GM12878 (cell line): Measurements from ENCODE around the gene PPP1R1B. TPM values are rescaled to one million over a fixed set of nuclear protein-coding genes. Genes with fewer than 3 reads are reported as not detected.

Experiments
- FOXM1 ChIP-seq: IDR thresholded peaks from 2 replicates; pipeline ENCODE4 v1.6.1; 2012; ENCODE audit warnings: low read depth, mild to moderate bottlenecking, inconsistent platforms, low read length, moderate library complexity
- IKZF2 ChIP-seq, 2 experiments: fragments of 450-650 bp; IDR thresholded peaks; 2 replicates each; pipeline ENCODE4 v1.6.1; 2017; ENCODE audit warnings: mild to moderate bottlenecking in 2 of 2, moderate library complexity in 2 of 2
- JUND ChIP-seq: IDR thresholded peaks from 2 replicates; pipeline ENCODE4 v1.6.1; 2012; ENCODE audit warnings: low read depth, mild to moderate bottlenecking, low read length, improper control_type of control experiment, moderate library complexity
- MYB ChIP-seq: fragments of 150-350 bp; IDR thresholded peaks from 2 replicates; pipeline ENCODE4 v1.6.1; 2014; ENCODE audit warnings: mild to moderate bottlenecking, low read depth, low read length, borderline replicate concordance
- POU2F2 ChIP-seq: IDR thresholded peaks from 3 replicates; pipeline ENCODE4 v1.6.1; 2011; ENCODE audit warnings: low read depth, mild to moderate bottlenecking, low read length, borderline replicate concordance
- RBBP5 ChIP-seq: fragments of 200-600 bp; sonication (generic); conservative IDR thresholded peaks from 2 replicates; pipeline ENCODE4 v1.6.1; 2016
- SIN3A ChIP-seq: IDR thresholded peaks from 2 replicates; pipeline ENCODE4 v1.6.1; 2012; ENCODE audit warnings: low read depth, low read length, improper control_type of control experiment
- SMC3 ChIP-seq: IDR thresholded peaks from 2 replicates; pipeline ENCODE4 v1.6.1; 2011; ENCODE audit warnings: low read length, improper control_type of control experiment, borderline replicate concordance
- TARDBP ChIP-seq: IDR thresholded peaks from 2 replicates; pipeline ENCODE4 v1.6.1; 2016; ENCODE audit warnings: borderline replicate concordance
- polyA plus RNA-seq, 11 experiments: library from polyadenylated mRNA; depleted of rRNA in 4 of 11; unstranded in 6 of 11; stranded (reverse) in 5 of 11; fragments of >200 nt; fragmentation: Nextera tagmentation in 4 of 11; fragmentation: Illumina TruSeq in 1 of 11; extraction: Ambion mirVana in 4 of 11; extraction: Trizol in 1 of 11; gene quantifications; 1 replicate in 1 of 11; 2 replicates in 10 of 11; pipeline versions ENCODE4 v1.2.1 to v1.2.3, GENCODE V29; 2011 to 2016; ENCODE audit warnings: inconsistent platforms in 2 of 11, missing spikeins in 2 of 11, low read depth in 1 of 11
- total RNA-seq, 4 experiments: library from RNA; depleted of rRNA in 3 of 4; stranded (reverse); fragments of >200 nt in 3 of 4; fragmentation: Illumina TruSeq in 1 of 4; extraction: Trizol in 1 of 4; gene quantifications; 2 replicates each; pipeline versions ENCODE4 v1.2.1 to v1.2.3, GENCODE V29; 2013 to 2021
- TF ChIP-seq, protein P1 (sequence below): IDR thresholded peaks from 2 replicates; pipeline ENCODE4 v1.6.1; 2012; ENCODE audit warnings: improper control_type of control experiment, low read depth, low read length; ENCODE audit not compliant: insufficient replicate concordance
- TF ChIP-seq, protein P2 (sequence below): fragments of 450-650 bp; IDR thresholded peaks from 2 replicates; pipeline ENCODE4 v1.6.1; 2018; ENCODE audit warnings: mild to moderate bottlenecking, low read depth, moderate library complexity; ENCODE audit not compliant: partially characterized antibody
- TF ChIP-seq, protein P3 (sequence below): fragments of 450-650 bp; IDR thresholded peaks from 2 replicates; pipeline ENCODE4 v1.6.1; 2017; ENCODE audit warnings: borderline replicate concordance
- TF ChIP-seq, protein P4 (sequence below): fragments of 450-650 bp; IDR thresholded peaks from 2 replicates; pipeline ENCODE4 v1.6.1; 2014; ENCODE audit warnings: mild to moderate bottlenecking
- TF ChIP-seq, protein P5 (sequence below): fragments of 150-350 bp; IDR thresholded peaks from 2 replicates; pipeline ENCODE4 v1.6.1; 2014; ENCODE audit warnings: mild to moderate bottlenecking, low read depth, low read length

PPP1R1B gene
- total and polyA plus RNA-seq, 10 of the 15 experiments (the other 5 are each of a cell fraction or from before 2014, with no cell fraction given), result 0.08 TPM; not detected in 9

DNA sequence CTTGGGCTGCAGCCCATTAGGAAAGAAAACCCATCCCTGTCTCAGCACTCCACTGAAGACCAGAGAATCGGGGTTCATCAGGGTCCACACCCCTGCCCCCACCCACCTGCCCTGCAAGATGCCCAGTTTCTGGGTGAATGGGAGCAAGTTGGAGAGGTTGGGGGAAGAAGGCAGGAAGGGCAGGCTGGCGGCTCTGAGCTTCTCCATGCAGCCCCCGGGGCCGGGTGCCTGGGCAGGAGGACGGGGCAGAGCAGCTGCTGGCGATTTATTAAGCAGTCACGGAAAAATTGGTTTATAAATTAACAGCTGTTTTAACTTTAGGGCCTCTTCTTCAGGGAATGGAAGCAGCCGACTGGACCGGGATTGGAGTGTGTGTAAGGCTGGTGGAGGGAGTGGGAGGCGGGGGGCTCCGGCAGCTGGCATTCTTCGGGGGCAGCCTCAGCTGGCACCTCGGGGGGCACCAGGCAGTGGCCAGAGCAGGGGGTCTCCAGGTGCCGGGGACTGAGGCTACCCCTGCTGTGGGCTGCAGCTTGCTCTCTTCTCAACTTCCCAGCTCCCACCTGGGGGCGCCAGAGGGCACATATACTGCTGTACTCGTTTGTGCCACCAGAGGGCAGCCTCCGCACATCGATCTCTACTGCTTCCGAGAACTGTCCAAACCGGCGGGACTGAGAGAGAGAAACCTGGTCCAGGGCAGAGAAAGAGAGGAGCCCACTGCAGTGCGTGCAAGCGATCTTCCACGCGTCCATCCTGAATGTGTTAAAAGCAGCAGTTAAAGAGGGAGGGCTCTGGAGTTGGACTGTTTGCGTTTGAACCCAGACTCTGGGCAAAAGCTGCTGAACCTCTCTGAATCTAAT lies 5.0 kb upstream of the PPP1R1B start (continued):
- TF ChIP-seq, protein P1, sequence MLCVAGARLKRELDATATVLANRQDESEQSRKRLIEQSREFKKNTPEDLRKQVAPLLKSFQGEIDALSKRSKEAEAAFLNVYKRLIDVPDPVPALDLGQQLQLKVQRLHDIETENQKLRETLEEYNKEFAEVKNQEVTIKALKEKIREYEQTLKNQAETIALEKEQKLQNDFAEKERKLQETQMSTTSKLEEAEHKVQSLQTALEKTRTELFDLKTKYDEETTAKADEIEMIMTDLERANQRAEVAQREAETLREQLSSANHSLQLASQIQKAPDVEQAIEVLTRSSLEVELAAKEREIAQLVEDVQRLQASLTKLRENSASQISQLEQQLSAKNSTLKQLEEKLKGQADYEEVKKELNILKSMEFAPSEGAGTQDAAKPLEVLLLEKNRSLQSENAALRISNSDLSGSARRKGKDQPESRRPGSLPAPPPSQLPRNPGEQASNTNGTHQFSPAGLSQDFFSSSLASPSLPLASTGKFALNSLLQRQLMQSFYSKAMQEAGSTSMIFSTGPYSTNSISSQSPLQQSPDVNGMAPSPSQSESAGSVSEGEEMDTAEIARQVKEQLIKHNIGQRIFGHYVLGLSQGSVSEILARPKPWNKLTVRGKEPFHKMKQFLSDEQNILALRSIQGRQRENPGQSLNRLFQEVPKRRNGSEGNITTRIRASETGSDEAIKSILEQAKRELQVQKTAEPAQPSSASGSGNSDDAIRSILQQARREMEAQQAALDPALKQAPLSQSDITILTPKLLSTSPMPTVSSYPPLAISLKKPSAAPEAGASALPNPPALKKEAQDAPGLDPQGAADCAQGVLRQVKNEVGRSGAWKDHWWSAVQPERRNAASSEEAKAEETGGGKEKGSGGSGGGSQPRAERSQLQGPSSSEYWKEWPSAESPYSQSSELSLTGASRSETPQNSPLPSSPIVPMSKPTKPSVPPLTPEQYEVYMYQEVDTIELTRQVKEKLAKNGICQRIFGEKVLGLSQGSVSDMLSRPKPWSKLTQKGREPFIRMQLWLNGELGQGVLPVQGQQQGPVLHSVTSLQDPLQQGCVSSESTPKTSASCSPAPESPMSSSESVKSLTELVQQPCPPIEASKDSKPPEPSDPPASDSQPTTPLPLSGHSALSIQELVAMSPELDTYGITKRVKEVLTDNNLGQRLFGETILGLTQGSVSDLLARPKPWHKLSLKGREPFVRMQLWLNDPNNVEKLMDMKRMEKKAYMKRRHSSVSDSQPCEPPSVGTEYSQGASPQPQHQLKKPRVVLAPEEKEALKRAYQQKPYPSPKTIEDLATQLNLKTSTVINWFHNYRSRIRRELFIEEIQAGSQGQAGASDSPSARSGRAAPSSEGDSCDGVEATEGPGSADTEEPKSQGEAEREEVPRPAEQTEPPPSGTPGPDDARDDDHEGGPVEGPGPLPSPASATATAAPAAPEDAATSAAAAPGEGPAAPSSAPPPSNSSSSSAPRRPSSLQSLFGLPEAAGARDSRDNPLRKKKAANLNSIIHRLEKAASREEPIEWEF, result no peak
- TF ChIP-seq TARDBP (no peak), FOXM1 (peak; percentile 66; the same call in 1 of the 2 replicates), SMC3 (peak; percentile 97), MYB (no peak), POU2F2 (peak; percentile 73; the same call in 2 of the 3 replicates), IKZF2 (IDR thresholded peaks at IDR 0.05) (no peak), JUND (no peak), RBBP5 (no peak), SIN3A (no peak)
- TF ChIP-seq, protein P2, sequence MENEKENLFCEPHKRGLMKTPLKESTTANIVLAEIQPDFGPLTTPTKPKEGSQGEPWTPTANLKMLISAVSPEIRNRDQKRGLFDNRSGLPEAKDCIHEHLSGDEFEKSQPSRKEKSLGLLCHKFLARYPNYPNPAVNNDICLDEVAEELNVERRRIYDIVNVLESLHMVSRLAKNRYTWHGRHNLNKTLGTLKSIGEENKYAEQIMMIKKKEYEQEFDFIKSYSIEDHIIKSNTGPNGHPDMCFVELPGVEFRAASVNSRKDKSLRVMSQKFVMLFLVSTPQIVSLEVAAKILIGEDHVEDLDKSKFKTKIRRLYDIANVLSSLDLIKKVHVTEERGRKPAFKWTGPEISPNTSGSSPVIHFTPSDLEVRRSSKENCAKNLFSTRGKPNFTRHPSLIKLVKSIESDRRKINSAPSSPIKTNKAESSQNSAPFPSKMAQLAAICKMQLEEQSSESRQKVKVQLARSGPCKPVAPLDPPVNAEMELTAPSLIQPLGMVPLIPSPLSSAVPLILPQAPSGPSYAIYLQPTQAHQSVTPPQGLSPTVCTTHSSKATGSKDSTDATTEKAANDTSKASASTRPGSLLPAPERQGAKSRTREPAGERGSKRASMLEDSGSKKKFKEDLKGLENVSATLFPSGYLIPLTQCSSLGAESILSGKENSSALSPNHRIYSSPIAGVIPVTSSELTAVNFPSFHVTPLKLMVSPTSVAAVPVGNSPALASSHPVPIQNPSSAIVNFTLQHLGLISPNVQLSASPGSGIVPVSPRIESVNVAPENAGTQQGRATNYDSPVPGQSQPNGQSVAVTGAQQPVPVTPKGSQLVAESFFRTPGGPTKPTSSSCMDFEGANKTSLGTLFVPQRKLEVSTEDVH, result no peak
- TF ChIP-seq, protein P3, sequence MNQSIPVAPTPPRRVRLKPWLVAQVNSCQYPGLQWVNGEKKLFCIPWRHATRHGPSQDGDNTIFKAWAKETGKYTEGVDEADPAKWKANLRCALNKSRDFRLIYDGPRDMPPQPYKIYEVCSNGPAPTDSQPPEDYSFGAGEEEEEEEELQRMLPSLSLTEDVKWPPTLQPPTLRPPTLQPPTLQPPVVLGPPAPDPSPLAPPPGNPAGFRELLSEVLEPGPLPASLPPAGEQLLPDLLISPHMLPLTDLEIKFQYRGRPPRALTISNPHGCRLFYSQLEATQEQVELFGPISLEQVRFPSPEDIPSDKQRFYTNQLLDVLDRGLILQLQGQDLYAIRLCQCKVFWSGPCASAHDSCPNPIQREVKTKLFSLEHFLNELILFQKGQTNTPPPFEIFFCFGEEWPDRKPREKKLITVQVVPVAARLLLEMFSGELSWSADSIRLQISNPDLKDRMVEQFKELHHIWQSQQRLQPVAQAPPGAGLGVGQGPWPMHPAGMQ, result no peak
- TF ChIP-seq, protein P4, sequence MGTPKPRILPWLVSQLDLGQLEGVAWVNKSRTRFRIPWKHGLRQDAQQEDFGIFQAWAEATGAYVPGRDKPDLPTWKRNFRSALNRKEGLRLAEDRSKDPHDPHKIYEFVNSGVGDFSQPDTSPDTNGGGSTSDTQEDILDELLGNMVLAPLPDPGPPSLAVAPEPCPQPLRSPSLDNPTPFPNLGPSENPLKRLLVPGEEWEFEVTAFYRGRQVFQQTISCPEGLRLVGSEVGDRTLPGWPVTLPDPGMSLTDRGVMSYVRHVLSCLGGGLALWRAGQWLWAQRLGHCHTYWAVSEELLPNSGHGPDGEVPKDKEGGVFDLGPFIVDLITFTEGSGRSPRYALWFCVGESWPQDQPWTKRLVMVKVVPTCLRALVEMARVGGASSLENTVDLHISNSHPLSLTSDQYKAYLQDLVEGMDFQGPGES, result peak; percentile 49; the same call in 1 of the 2 replicates
- TF ChIP-seq, protein P5, sequence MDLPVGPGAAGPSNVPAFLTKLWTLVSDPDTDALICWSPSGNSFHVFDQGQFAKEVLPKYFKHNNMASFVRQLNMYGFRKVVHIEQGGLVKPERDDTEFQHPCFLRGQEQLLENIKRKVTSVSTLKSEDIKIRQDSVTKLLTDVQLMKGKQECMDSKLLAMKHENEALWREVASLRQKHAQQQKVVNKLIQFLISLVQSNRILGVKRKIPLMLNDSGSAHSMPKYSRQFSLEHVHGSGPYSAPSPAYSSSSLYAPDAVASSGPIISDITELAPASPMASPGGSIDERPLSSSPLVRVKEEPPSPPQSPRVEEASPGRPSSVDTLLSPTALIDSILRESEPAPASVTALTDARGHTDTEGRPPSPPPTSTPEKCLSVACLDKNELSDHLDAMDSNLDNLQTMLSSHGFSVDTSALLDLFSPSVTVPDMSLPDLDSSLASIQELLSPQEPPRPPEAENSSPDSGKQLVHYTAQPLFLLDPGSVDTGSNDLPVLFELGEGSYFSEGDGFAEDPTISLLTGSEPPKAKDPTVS, result 0 out of 2 replicates have a peak, but pooled peaks have one; percentile 29
